ENCODE results near the gene CD93.

GRCh38 chr20:23096986-23097520 is 10.9 kb upstream of the CD93 start:
- TF ChIP-seq CTCF (IDR thresholded peaks at IDR 0.05), result no peak
- no peak for TF ChIP-seq POLR2A (IDR thresholded peaks at IDR 0.05)

Measured in heart left ventricle (tissue), 13 donors.